SK-N-SH (cell line): ENCODE measurements around the gene ROPN1L. TPM values are rescaled to one million over a fixed set of nuclear protein-coding genes. Genes with fewer than 3 reads are reported as not detected.

ENCODE experiments used
- CTCF ChIA-PET: fragments of 300-600, 350-600 bp; formaldehyde crosslinking; extraction: SDS; loops from one replicate; lab custom pipeline; 2021; lab: Yijun Ruan, JAX
- POLR2A ChIA-PET: fragments of 350-600 bp; sonication (Branson Sonifier 250); formaldehyde crosslinking; extraction: SDS; loops from one replicate; lab custom pipeline; 2020; ENCODE audit warnings: antibody characterized with exemption, inconsistent platforms; lab: Yijun Ruan, JAX
- DNase-seq: peaks from one replicate; pipeline ENCODE4 v3.0.0; 2012
- H2AFZ ChIP-seq: fragments of 200-600 bp; sonication (generic); 2 replicates; pipeline ENCODE4 v1.8.1; 2016; ENCODE audit warnings: antibody characterized with exemption, mild to moderate bottlenecking, low read depth
- H3F3A ChIP-seq: fragments of 200-600 bp; sonication (generic); replicated peaks from 2 replicates; pipeline ENCODE3; 2016; ENCODE audit warnings: antibody characterized with exemption, mild to moderate bottlenecking; ENCODE audit not compliant: insufficient read depth
- H3K27ac ChIP-seq, 2 experiments: fragments of 200-500 bp in 1 of 2; fragments of 200-600 bp in 1 of 2; sonication (Bioruptor generic) in 1 of 2; sonication (generic), shearing (Covaris generic) in 1 of 2; 2 replicates each; pipeline versions ENCODE4 v1.5.1 to v1.6.1; 2014 to 2016; ENCODE audit warnings: low read depth in 2 of 2, inconsistent platforms in 1 of 2, low read length in 1 of 2, mild to moderate bottlenecking in 1 of 2, mixed read lengths in 1 of 2
- H3K27me3 ChIP-seq: fragments of 200-600 bp; sonication (generic), shearing (Covaris generic); 2 replicates; pipeline ENCODE4 v1.6.1; 2016; ENCODE audit warnings: mixed run types; ENCODE audit not compliant: insufficient read depth
- H3K36me3 ChIP-seq, 2 experiments: fragments of 200-500 bp in 1 of 2; fragments of 200-600 bp in 1 of 2; sonication (Bioruptor generic) in 1 of 2; sonication (generic) in 1 of 2; replicated peaks in 1 of 2; 2 replicates each; pipeline versions ENCODE3 to v1.5.1; 2014 to 2016; ENCODE audit warnings: low read length in 1 of 2, mild to moderate bottlenecking in 1 of 2; ENCODE audit not compliant: insufficient read depth in 2 of 2, control insufficient read depth in 1 of 2
- H3K4me1 ChIP-seq, 2 experiments: fragments of 200-500 bp in 1 of 2; fragments of 200-600 bp in 1 of 2; sonication (Bioruptor generic) in 1 of 2; sonication (generic), shearing (Covaris generic) in 1 of 2; 2 replicates each; pipeline versions ENCODE4 v1.5.1 to v1.6.1; 2014 to 2016; ENCODE audit warnings: low read depth in 1 of 2, low read length in 1 of 2, mixed run types in 1 of 2; ENCODE audit not compliant: insufficient read depth in 2 of 2, control insufficient read depth in 1 of 2
- H3K4me2 ChIP-seq: fragments of 200-600 bp; sonication (generic), shearing (Covaris generic); 2 replicates; pipeline ENCODE4 v1.6.1; 2017; ENCODE audit warnings: mixed run types
- H3K4me3 ChIP-seq, 2 experiments: fragments of 200-500 bp in 1 of 2; fragments of 200-600 bp in 1 of 2; sonication (Bioruptor generic) in 1 of 2; sonication (generic), shearing (Covaris generic) in 1 of 2; 2 replicates each; pipeline versions ENCODE4 v1.5.1 to v1.8.1; 2014 to 2016; ENCODE audit warnings: low read depth in 2 of 2, inconsistent platforms in 1 of 2, low read length in 1 of 2, mild to moderate bottlenecking in 1 of 2, mixed read lengths in 1 of 2, moderate library complexity in 1 of 2
- H3K79me2 ChIP-seq: fragments of 200-600 bp; sonication (generic); 2 replicates; pipeline ENCODE4 v1.8.1; 2017; ENCODE audit warnings: mild to moderate bottlenecking; ENCODE audit not compliant: insufficient read depth
- H3K9ac ChIP-seq: fragments of 200-600 bp; sonication (generic); 2 replicates; pipeline ENCODE4 v1.6.1; 2017; ENCODE audit warnings: mixed run types
- H3K9me2 ChIP-seq: fragments of 200-600 bp; sonication (generic); 2 replicates; pipeline ENCODE4 v1.6.1; 2017; ENCODE audit warnings: mixed run types
- H3K9me3 ChIP-seq: fragments of 200-600 bp; sonication (generic); 2 replicates; pipeline ENCODE4 v1.6.1; 2017; ENCODE audit warnings: mixed run types, mild to moderate bottlenecking, moderate library complexity
- H4K20me1 ChIP-seq: fragments of 200-600 bp; sonication (generic); 2 replicates; pipeline ENCODE4 v1.6.1; 2017; ENCODE audit warnings: mild to moderate bottlenecking, mixed run types; ENCODE audit not compliant: insufficient read depth
- CHD2 ChIP-seq: fragments of 150-350 bp; IDR thresholded peaks from 2 replicates; pipeline ENCODE4 v1.6.1; 2018; ENCODE audit warnings: low read length; ENCODE audit not compliant: partially characterized antibody
- CTCF ChIP-seq: fragments of 200-600 bp; sonication (generic); IDR thresholded peaks from 2 replicates; pipeline ENCODE4 v1.6.1; 2017; ENCODE audit warnings: antibody characterized with exemption, mild to moderate bottlenecking, moderate library complexity
- ELF1 ChIP-seq: IDR thresholded peaks from 2 replicates; pipeline ENCODE4 v1.4.0; 2012
- IRF3 ChIP-seq: fragments of 150-350 bp; IDR thresholded peaks from 2 replicates; pipeline ENCODE4 v1.6.1; 2016; ENCODE audit warnings: mild to moderate bottlenecking, low read depth, low read length
- JUND ChIP-seq: IDR thresholded peaks from 2 replicates; pipeline ENCODE4 v1.4.0; 2012
- MAX ChIP-seq: IDR thresholded peaks from 2 replicates; pipeline ENCODE4 v1.4.0; 2012; ENCODE audit warnings: low read depth
- MEF2A ChIP-seq: IDR thresholded peaks from 2 replicates; pipeline ENCODE4 v1.4.0; 2012; ENCODE audit warnings: low read depth, borderline replicate concordance
- NRF1 ChIP-seq: IDR thresholded peaks from 2 replicates; pipeline ENCODE4 v1.6.1; 2012; ENCODE audit warnings: low read depth, mild to moderate bottlenecking, low read length
- PBX3 ChIP-seq: IDR thresholded peaks from 2 replicates; pipeline ENCODE4; 2012
- RAD21 ChIP-seq: IDR thresholded peaks from 2 replicates; pipeline ENCODE4 v1.6.1; 2012; ENCODE audit warnings: mild to moderate bottlenecking, low read length
- USF1 ChIP-seq: IDR thresholded peaks from 2 replicates; pipeline ENCODE4 v1.4.0; 2012; ENCODE audit warnings: low read depth, borderline replicate concordance
- YY1 ChIP-seq: IDR thresholded peaks from 2 replicates; pipeline ENCODE4 v1.4.0; 2012; ENCODE audit warnings: low read depth, mild to moderate bottlenecking
- ZBTB33 ChIP-seq: IDR thresholded peaks from 2 replicates; pipeline ENCODE4 v1.4.0; 2012; ENCODE audit warnings: low read depth, borderline replicate concordance
- WGBS: methylation state at CpG from one replicate; pipeline ENCODE4 v1.1.6; 2017; ENCODE audit warnings: low lambda C conversion rate; 5-methylcytosine and 5-hydroxymethylcytosine counted together
- polyA plus RNA-seq, 3 experiments: library from polyadenylated mRNA; depleted of rRNA; stranded (reverse); fragments of >200 nt; gene quantifications; 2 replicates each; pipeline ENCODE4 v1.2.3, GENCODE V29; 2012

The ROPN1L gene
- polyA plus RNA-seq, 1 of the 3 experiments (the other 2 are of a cell fraction): 0.31 TPM

GRCh38 chr5:10457682-10458574 lies 16.2 kb downstream of the ROPN1L start:
- H3K9ac ChIP-seq: no peak overlapping the region
- CTCF ChIA-PET: interaction anchor here (0.7 to 8.0 kb wide), 4 partner anchors 8 to 318 kb away, joined by 3 to 265 read pairs (median 4); no protein-coding TSS in a partner anchor
- H3K27ac ChIP-seq: no peak overlapping the region
- WGBS: 81% methylated on average over 23 of the region's 23 CpGs
- peak overlapping the region; percentile 15; the same call in 1 of the 2 replicates for H2AFZ ChIP-seq
- H3K79me2 ChIP-seq: no peaks in the 10 kb centered on the region
- no peaks in the 10 kb centered on the region for H3K9me3 ChIP-seq
- H3F3A ChIP-seq: peaks cover 20% of the 10 kb centered on the region
- no peaks in the 10 kb centered on the region for H3K36me3 ChIP-seq
- POLR2A ChIA-PET: no interaction called here
- peak; percentile 39 for DNase-seq
- TF ChIP-seq RAD21 (0 out of 2 replicates have a peak, but pooled peaks have one; percentile 20), CHD2 (no peak)
- TF ChIP-seq, all 33 proteins: peak for 1
- H3K9me2 ChIP-seq: no peaks in the 10 kb centered on the region
- H3K4me1 ChIP-seq: peaks cover 14 to 23% of the 10 kb centered on the region in 2 experiments; a peak in 3 of 4 replicates
- H4K20me1 ChIP-seq: no peaks in the 10 kb centered on the region
- no peaks in the 10 kb centered on the region for H3K27me3 ChIP-seq
- no peak overlapping the region for H3K4me2 ChIP-seq
- no peak overlapping the region for H3K4me3 ChIP-seq

GRCh38 chr5:10459080-10460055 lies 17.7 kb downstream of the ROPN1L start:
- H3K9me3 ChIP-seq: no peaks in the 10 kb centered on the region
- CTCF ChIA-PET: interaction anchor here (2.7 kb wide), 1 partner anchor 169 kb away, joined by 11 read pairs; no protein-coding TSS in a partner anchor

More at GRCh38 chr5:10459080-10460055, 17.7 kb downstream of the ROPN1L start:
- no peak overlapping the region for H3K4me3 ChIP-seq
- no peaks in the 10 kb centered on the region for H3K27me3 ChIP-seq
- H3K4me2 ChIP-seq: no peak overlapping the region
- no peak overlapping the region for H2AFZ ChIP-seq
- H3K36me3 ChIP-seq: no peaks in the 10 kb centered on the region
- H3K27ac ChIP-seq: no peak overlapping the region
- H3K4me1 ChIP-seq: peaks cover 0 to 21% of the 10 kb centered on the region in 2 experiments; a peak in 1 of 4 replicates
- WGBS: 82% methylated on average over 17 of the region's 19 CpGs
- no peak for TF ChIP-seq CTCF
- TF ChIP-seq NRF1: no peak
- TF ChIP-seq JUND: no peak
- TF ChIP-seq ELF1: no peak
- TF ChIP-seq MAX: no peak
- no peak for TF ChIP-seq CHD2
- TF ChIP-seq ZBTB33: no peak
- TF ChIP-seq PBX3: no peak
- TF ChIP-seq MEF2A: no peak
- TF ChIP-seq IRF3: no peak
- TF ChIP-seq YY1: no peak
- TF ChIP-seq USF1: no peak
- H3K9me2 ChIP-seq: no peaks in the 10 kb centered on the region
- no peaks in the 10 kb centered on the region for H3K79me2 ChIP-seq
- DNase-seq: no peak
- peaks cover 10% of the 10 kb centered on the region for H3F3A ChIP-seq
- no peak overlapping the region for H3K9ac ChIP-seq
- POLR2A ChIA-PET: no interaction called here
- H4K20me1 ChIP-seq: no peaks in the 10 kb centered on the region
